ENCODE results near the gene HORMAD1.

DNA sequence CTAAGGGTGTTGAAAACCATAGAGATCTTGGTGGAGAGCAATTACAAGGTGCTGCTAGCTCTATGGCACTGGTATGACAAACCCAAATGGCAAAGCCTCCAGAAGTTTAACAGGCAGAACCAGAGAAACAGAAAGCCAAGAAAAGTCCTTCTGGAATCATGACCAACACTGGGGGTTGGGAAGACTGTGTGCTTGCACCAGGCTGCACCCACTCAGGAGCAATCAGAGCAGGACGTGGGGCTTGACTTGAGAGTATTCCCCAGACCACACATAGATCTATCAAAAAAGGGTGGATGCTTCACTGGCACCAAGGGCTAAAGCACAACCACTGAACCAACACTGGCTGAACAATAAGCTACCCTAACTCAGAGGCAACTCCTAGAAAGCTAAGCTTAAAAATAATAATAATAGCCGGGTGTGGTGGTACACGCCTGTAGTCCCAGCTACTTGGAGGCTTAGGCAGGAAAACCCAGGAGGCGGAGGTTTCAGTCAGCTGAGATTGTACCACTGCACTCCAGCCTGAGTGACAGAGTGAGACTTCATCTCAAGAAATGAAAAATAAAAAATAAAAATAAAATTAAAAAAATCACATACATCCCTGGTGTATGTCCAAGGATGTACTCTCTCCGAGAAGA is 71.1 kb downstream of the HORMAD1 start:
- no peak for TF ChIP-seq EZH2 (IDR thresholded peaks at IDR 0.05; ENCODE audit: insufficient read depth, low read length)
- TF ChIP-seq, protein P1, sequence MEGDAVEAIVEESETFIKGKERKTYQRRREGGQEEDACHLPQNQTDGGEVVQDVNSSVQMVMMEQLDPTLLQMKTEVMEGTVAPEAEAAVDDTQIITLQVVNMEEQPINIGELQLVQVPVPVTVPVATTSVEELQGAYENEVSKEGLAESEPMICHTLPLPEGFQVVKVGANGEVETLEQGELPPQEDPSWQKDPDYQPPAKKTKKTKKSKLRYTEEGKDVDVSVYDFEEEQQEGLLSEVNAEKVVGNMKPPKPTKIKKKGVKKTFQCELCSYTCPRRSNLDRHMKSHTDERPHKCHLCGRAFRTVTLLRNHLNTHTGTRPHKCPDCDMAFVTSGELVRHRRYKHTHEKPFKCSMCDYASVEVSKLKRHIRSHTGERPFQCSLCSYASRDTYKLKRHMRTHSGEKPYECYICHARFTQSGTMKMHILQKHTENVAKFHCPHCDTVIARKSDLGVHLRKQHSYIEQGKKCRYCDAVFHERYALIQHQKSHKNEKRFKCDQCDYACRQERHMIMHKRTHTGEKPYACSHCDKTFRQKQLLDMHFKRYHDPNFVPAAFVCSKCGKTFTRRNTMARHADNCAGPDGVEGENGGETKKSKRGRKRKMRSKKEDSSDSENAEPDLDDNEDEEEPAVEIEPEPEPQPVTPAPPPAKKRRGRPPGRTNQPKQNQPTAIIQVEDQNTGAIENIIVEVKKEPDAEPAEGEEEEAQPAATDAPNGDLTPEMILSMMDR (IDR thresholded peaks at IDR 0.05; ENCODE audit: insufficient read depth, low read depth, low read length) = no peak
